ENCODE measurements around the gene TBC1D5.

TBC1D5 gene

DNA sequence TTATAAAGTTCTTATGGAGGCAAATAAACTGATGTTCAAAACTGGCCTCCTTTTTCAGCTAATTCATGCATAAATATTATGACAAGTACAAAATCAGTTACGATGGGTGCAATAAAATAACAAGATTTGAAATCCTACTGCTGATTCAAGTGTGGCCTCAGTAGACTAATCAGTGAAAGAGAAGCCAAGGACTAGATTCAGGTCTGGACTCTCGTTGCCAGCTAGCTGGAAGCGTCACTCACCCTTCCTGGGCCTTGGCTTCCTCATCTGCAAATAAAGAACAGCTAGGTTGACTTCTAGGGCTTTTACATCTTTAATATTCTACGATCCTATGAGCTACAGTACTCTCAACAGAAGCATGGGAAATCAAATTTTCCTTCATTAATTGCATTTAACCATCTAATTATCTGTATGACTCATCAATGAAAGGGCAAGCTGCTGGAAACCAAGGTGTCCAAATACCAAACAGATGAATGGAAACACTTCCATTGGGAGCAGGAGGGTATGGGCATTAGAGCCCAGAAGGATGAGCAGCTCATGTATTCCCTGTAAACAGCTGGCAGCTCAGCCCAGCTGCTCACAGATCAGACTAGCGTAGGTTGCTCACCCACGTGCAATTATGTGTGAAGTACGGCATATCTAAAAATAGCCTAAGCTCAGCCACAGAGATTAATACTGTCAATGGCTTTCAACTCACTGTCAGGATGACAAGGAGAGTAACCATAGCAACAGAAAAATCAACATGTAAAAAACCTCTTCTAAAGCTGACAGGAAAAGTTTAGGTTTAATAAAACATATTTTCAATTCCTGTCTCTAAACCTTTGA is 562.8 kb downstream of the TBC1D5 start:
- DNase-seq (ENCODE audit: low spot score), result no peak

DNA sequence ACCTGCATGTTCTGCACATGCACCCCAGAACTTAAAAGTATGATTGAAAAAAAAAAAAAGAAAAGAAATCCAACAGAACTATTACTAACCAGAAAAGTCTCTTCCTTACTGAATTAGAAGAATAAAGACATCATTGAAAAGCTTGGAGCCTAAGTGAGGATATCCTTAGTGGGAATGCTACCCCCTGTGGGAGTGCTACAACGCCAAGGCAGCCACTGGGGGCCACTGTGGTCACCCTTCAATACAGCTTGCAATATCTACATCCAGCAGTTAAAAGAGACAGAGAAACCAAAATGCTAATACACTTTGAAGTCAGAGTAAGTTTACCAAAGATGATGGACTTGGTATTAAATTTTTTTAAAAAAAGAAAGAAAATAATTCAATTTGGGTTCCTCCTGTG is 565.7 kb downstream of the TBC1D5 start:
- no peak for DNase-seq (ENCODE audit: low spot score)

DNA sequence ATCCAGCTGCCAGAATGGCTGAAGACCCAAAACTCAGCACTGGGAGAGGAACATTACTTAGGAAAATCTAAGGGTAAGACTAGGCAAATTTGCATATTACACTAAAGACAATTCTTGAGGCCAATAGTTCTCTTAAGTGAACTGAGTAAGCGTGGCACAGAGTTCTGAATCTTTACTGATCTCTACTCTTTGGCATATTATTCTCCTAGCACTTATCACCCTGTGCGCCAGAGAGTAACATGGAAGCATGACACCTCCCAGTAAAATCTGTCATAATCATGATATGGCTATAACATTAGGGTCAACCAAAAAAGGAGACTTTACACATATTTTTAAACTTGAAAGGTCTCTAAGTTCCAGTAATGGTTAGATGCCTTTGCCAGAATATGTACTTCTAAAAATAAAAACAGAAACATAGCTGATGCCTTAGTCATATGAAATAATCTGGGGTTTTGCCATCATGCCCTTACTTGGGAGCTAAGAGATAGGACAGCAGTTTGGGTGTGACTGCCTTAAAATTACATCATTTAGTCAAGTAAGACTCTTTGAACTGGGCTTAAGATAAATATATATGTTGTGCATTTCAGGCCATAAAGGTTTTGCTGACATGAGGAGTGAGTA is 567.1 kb downstream of the TBC1D5 start:
- DNase-seq (ENCODE audit: low spot score), result peak; percentile 64

DNA sequence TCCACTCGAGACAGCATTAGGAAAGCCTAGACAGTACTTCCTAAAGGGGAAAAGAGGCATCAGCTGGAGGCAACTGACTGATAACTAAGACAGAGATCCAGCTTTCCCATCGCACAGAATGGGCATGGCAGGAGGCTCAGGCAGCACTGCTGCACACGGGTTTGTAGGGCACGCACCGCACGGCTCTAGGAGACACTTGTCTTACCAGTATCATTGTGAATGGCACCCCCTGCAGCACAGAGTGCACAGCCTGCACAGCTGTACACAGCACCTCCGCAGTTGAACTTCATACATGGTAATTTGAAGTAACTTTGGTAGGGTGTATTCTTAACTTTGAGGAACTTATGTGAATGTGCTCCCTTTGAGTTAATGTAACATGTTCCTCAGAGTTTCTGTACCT is 576.1 kb downstream of the TBC1D5 start:
- DNase-seq (ENCODE audit: low spot score), result no peak

GRCh38 chr3:17162116-17162515 is 580.3 kb downstream of the TBC1D5 start:
- no peak for DNase-seq (ENCODE audit: low spot score)

DNA sequence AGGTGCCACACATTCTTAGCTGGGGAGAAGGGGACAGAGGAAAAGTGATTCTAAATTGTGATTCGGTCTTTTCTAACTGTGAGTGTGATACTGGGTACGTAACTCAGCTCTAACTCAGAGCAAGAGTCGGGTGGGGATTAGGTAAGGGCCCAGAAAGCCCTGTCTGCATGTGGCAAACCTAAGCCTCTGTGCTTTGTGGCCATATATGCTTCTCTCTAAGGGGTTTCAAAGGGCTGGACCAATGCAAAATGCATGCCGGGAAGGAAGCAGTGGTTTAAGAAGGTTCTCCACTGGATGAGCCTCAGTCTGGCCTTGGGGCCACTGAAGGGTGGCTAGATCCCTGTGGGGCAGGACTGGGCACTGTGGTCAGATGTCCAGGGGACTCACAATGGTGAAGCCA is 581.8 kb downstream of the TBC1D5 start:
- DNase-seq (ENCODE audit: low spot score), result no peak

DNA sequence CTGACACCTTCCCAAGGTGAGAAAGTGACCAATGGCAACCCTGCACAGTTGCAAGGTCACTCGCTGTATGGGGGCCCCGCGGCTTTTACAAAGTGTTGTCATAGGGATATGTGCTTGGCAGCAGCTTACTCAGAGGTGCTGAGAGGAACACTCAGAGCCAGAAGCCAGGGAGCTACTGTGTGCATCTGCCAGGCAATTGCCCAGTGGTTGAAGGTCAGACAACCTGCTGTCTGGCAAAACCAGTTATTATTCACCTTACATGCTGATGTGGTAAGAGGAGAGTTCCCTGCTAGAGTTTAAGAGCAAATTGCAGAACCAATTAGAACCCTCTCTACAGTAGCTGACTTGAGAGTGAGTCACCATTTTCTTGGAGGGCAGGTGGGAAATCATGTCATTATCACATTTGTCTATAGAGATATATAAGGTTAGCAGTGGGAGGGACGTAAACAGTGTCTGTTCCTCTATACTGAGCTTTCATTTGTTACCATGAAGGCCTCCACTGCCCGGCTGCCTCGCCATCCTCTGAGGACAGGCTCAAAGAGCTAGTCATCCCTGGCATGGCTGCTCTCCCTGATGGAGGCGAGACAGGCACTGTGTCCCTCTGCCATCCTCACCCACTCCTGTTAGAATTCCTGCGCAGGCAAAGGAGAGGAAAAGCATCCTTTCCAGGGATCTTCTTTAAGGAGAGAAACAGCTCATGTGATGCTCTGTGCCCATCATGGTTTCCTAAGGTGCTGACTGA is 583.3 kb downstream of the TBC1D5 start:
- DNase-seq (ENCODE audit: low spot score), result no peak

DNA sequence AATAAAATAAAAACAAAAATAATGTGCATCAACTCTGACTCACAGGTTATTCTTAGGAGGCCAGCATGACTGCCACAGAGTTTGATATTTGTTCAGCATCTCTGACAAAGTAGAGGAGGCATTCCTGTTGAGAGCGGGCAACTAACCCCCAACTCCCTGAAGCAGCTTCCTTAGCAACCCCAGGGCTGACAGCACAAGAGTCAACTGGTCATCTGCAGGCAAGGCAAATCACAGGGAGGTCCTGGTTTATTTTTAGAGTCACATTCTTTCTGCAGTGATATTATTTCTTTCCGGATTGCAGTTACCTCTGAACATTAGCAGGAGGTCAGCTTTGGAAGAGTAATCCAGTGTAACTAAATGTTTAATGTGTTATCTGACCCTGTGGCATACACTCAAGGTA is 584.7 kb downstream of the TBC1D5 start:
- no peak for DNase-seq (ENCODE audit: low spot score)

DNA sequence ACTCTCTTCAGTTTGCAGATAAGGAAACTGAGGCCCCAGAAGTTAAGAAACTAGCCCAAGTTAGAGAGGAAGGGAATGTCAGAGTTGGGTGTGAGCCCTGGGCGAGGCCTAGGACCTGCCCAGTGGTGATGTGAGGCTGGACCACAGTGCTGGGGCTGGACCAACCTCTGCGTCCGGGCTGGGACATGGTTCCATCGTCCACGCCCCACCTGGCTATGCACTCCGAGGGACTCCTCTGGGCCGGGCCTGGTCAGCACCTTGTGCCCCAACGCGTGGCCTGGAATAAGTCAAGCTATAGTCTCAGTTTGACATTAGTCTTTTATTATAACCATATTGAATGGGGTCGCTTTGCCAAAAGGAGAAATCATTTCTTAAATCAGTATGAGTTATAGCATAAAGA is 585.6 kb downstream of the TBC1D5 start:
- no peak for DNase-seq (ENCODE audit: low spot score)

DNA sequence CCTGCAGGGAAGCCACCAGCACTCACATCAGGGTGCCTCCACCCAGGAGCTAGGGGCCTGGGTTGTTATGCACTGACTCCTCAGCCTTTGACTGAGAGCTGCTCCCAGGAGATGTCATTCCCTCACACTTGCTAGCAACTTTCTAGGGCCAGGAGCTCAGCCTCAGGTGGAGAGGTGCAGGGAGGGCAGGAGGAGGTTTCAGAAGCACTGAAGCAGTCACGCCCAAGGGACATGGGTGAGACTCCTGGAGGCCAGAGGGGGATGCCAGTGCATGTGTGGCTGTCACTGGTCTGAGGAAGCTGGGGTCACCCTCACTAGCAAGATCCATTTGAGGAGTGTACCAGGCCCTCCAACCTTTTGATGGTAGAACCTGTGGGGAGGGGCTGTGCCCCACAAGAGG is 586.5 kb downstream of the TBC1D5 start:
- no peak for DNase-seq (ENCODE audit: low spot score)

DNA sequence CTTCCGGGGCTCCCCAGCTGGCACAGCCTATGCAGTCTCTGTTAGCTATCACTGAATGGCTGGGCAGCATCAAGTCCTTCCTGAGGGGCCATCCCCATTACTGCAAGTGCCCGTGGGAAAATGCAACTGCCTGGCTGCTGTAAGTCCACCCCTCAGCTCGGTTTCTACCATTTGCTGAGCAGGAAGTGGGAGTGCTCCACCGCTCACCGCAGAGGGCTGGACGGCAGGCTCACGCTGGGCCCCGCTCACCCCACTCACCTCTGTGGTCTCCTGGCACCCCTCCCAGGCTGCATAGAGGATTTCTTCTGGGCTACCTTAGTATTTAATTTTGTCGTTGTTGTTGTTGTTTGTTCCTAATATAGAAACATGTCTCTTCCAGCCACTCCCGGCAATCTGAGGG is 587.5 kb downstream of the TBC1D5 start:
- no peak for DNase-seq (ENCODE audit: low spot score)

DNA sequence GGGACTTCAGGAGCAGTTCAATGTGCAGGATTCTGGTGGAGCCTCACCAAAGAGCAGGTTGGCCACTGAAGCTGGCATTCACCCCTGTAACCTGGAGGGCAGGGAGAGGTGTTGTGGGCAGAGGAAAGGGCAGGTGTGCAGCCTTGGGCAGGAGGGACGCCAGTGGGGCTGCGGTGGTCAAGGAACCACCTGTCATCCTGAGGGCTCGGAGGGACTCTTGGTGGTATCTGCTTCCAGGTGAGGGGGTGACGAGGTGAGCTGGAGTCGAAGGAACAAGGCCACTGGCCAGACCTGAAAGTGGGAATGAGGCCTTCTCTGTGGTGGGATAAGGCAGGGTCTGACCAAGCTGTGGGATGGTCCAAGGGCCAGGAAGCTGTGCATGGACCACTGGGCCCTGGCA is 588.2 kb downstream of the TBC1D5 start:
- DNase-seq (ENCODE audit: low spot score), result no peak

DNA sequence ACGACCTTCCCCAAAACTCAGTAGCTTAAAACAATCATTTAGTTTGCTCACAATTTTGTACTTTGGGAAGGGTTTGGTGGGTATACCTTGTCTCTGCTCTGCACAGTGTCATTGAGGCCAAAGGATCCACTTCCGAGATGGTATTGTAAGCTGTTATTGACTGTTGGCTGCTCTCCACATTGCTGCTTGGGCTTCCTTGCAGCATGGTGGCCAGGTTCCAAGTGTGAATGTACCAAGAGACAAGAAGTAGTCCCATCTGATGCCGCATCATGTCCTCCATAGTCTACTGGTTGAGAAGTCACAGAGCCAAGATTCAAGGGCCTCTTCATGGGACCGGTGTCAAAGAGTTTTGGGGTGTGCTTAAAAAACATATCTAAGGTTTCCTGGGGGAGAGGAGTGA is 589.2 kb downstream of the TBC1D5 start:
- no peak for DNase-seq (ENCODE audit: low spot score)

- peak; percentile 15 for DNase-seq (ENCODE audit: low spot score)
Measured at GRCh38 chr3:17151598-17152373, 590.6 kb downstream of the TBC1D5 start.

- no peak for DNase-seq (ENCODE audit: low spot score)
Measured at GRCh38 chr3:17149076-17149475, 593.4 kb downstream of the TBC1D5 start.

DNA sequence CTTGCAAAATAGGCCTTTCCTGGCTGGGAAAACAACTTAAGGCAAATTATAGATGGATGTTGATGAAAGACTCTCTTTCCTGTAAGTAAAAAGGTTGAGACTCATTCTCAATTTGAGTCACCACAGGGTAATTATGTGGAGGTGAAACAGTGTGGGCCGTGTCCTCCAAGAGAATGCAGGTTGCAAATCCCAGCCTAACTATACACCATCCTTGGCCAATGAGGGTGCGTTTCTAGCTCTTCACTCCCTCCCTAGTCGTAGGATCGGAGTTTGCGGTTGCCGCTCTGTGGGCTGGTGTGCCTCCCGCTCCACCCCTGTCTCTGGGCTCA is 597.8 kb downstream of the TBC1D5 start:
- DNase-seq (ENCODE audit: low spot score), result no peak

DNA sequence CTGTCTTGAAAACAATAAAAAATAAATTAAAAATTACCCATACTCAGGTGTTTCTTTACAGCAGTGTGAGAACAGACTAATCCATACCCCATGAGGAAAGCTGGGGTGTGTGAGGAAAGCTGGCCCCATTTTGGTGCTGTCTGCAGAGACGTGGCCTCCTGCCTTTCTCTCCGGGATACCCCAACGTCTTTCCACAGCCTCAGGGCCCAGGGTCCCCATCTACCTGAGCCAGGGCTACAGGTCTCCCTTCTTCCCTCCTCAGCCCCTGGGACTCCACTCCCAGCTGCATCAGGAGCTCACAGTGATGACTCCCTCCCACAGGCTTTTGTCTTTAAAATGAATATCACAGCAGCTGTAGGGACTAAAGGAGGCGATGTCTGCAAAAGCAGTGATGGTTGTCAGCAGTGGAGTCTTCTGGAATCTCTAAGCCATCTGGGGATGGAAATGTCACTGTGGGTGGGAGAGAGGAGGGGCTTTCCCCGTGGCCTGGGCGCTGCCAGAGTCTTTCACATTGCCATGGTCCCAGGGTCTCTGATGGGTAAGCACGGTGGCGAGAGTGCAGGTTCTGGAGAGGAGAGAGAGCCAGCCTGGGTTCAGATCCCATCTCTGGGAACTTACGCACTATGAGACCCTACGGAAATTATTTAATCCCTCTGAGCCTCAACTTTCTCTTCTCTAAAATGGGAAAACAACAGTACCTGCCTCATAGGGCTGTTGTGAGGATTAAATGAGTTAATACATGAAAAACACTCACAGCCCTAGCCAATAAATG is 598.4 kb downstream of the TBC1D5 start:
- no peak for DNase-seq (ENCODE audit: low spot score)

GRCh38 chr3:17142516-17142915 is 599.9 kb downstream of the TBC1D5 start:
- no peak for DNase-seq (ENCODE audit: low spot score)

DNA sequence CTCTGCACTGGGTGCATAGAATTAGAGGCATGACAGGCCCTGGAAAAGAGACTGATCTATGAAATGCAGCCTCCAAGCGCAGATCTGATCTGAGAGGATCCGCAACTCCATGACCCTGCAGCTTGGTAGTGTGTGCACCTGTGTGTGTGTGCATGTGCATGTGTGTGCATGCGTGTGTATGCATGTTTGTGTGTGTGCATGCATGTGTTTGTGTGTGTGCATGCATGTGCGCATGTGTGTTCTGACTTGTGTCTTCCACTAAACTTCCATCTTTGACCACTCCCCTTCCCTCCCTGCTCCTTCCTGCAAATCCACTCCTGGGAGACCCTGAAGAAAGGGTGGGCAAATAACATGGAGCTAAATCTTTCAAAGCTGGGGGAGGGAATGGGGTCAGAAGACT is 600.7 kb downstream of the TBC1D5 start:
- no peak for DNase-seq (ENCODE audit: low spot score)

GRCh38 chr3:17140670-17141505 is 601.5 kb downstream of the TBC1D5 start:
- no peak for DNase-seq (ENCODE audit: low spot score)

Data from hematopoietic multipotent progenitor cell treated with erythropoietin and hydrocortisone succinate and interleukin-3 and kit ligand, for 17 days (in vitro differentiated cells).